Breast epithelium (tissue), 3 donors: ENCODE measurements around the gene STRADA.

Experiments used
- CTCF ChIP-seq, 3 donors: fragments of 450-650 bp; IDR thresholded peaks; one replicate each; pipeline ENCODE4 v1.5.1; 2016 to 2017; ENCODE audit warnings: antibody characterized with exemption in 3 of 3, mild to moderate bottlenecking in 3 of 3, moderate library complexity in 3 of 3
- POLR2A ChIP-seq: fragments of 450-650 bp; IDR thresholded peaks from one replicate; pipeline ENCODE4 v1.6.1; 2016; ENCODE audit warnings: antibody characterized with exemption, mild to moderate bottlenecking, moderate library complexity
- POLR2AphosphoS5 ChIP-seq, 3 donors: sonication (generic); formaldehyde crosslinking; IDR thresholded peaks; one replicate each; pipeline ENCODE4 v1.6.1; 2017; ENCODE audit warnings: antibody characterized with exemption in 3 of 3

- TF ChIP-seq CTCF (IDR thresholded peaks at IDR 0.05) (no peak), POLR2A (no peak), POLR2AphosphoS5 (IDR thresholded peaks at IDR 0.05) (no peak)
Observed at GRCh38 chr17:63675231-63675606, 66.4 kb downstream of the STRADA start.
